Pancreas (tissue), 10 donors: ENCODE measurements around the gene MAFF. TPM values are rescaled to one million over a fixed set of nuclear protein-coding genes. Genes with fewer than 3 reads are reported as not detected.

Experiments used
- ATAC-seq, 4 donors: fragments of 200-7000 bp; cut with Tn5 transposase; one replicate each; pipeline versions ENCODE4 v1.8.0 to v1.9.1; 2020; ENCODE audit warnings: mild to moderate bottlenecking in 4 of 4, moderate library complexity in 4 of 4
- DNase-seq, 6 donors: peaks; one replicate each; pipeline ENCODE4 v3.0.0-alpha.2; 2020
- FAIRE-seq: peaks from 2 replicates; lab custom pipeline; 2012; peaks lifted over from hg19 to GRCh38; lab: Jason Lieb, UNC
- H3K27ac ChIP-seq, 4 donors: fragments of 200-600 bp; sonication (generic); 1 replicate in 3 of 4; 2 replicates in 1 of 4; pipeline versions ENCODE4 v1.5.0 to v1.8.0; 2020
- H3K27me3 ChIP-seq, 4 donors: fragments of 200-600 bp; one replicate each; pipeline ENCODE4 v1.8.0; 2021
- H3K36me3 ChIP-seq, 3 donors: fragments of 200-600 bp; sonication (generic) in 1 of 3; one replicate each; pipeline versions ENCODE4 v1.5.0 to v1.8.0; 2020 to 2021
- H3K4me1 ChIP-seq, 3 donors: fragments of 200-600 bp; one replicate each; pipeline ENCODE4 v1.8.0; 2021
- H3K4me3 ChIP-seq, 4 donors: fragments of 200-600 bp; sonication (generic) in 2 of 4; one replicate each; pipeline versions ENCODE4 v1.5.0 to v1.8.0; 2020 to 2021
- H3K9me3 ChIP-seq, 4 donors: fragments of 200-600 bp; one replicate each; pipeline ENCODE4 v1.8.0; 2021
- WGBS, 2 donors: extraction: QIAGEN DNeasy Blood & Tissue Kit; methylation state at CpG; one replicate each; pipeline ENCODE4 v1.1.7; 2013; 5-methylcytosine and 5-hydroxymethylcytosine counted together
- intact Hi-C, 3 donors: fragments of 100-400 bp; cut with DNase I; formaldehyde crosslinking; loops; one replicate each; pipeline versions ENCODE4 v1.11.1 to v1.14.2; 2022
- polyA plus RNA-seq, 2 donors: library from polyadenylated mRNA; stranded (reverse); fragments of 200-250 nt; gene quantifications; one replicate each; pipeline ENCODE4 v1.2.3, GENCODE V29; 2013
- total RNA-seq, 6 donors: library from RNA; stranded (reverse); fragmentation: NEBNext Ultra II Directional in 4 of 6; extraction: Animal tissue kit (Norgen Biotek cat#: 25700) in 4 of 6; gene quantifications; one replicate each; pipeline versions ENCODE4 v1.2.1 to v1.2.4, GENCODE V29; 2021 to 2023
- TF ChIP-seq, protein P1 (sequence below), 4 donors: fragments of 200-600 bp; sonication (generic) in 3 of 4; IDR thresholded peaks; one replicate each; pipeline versions ENCODE4 v1.5.0 to v1.8.0; 2021; ENCODE audit warnings: antibody characterized with exemption in 4 of 4
- donor health status: healthy with polysubstance abuse.
- donor health status: DM: no; HTN: no; CAD: no; lungs with moderate emphysema.
- donor health status: DM: no; HTN: no; CAD: no.
- donor health status: control.
- donor health status: control.
- donor health status: Bipolar disorder and iron deficiency.
- donor health status: DM: yes; HTN: yes; CAD: no.
- donor health status: DM: no; HTN: no; CAD: no.
- donor health status: DM: no; HTN: no; CAD: no.
- donor health status: DM: yes; HTN: yes; CAD: no.

Gene MAFF
- total and polyA plus RNA-seq, 8 donors, result 3.4 to 16.7 (median 7.7) TPM

DNA sequence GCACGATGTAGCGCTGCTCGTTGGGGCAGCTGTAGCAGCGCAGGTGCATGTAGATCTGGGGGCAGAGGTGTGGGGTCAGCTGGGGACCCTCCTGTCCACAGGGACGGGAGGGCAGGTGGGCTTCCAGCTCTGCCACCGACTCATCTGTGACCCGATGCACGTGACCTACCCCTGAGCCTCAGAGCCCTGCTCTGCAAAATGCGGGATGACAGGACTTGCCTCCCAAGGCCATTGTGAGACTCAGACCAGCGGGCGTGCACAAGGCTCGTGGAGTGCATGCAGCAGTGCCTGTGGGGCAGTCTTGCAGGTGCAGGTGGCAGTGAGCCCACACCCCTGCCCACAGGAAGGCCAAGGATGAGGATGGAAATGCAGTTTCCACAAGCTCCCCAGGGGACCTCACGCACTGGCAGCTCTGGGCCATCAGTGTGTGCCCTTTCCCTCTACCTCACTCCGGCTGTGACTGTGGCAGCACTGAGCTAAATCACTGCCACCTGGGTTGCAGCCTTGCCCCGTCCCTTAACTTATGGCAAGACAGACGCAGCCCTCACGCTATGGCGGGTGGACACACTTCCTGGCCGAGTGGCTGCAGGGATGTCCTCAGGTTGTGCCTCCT lies 44.4 kb downstream of the MAFF start:
- Histone ChIP-seq H3K4me3 (no peak overlapping the region), H3K9me3 (no peaks in the 10 kb centered on the region), H3K27me3 (no peaks in the 10 kb centered on the region), H3K36me3 (peaks cover 0 to 23% (median 0%) of the 10 kb centered on the region in 3 donors), H3K4me1 (no peaks in the 10 kb centered on the region), H3K27ac (no peak overlapping the region)
- DNase-seq (no peak), ATAC-seq (no peak), FAIRE-seq (no peak)
- intact Hi-C loops, result no loop called here
- TF ChIP-seq, protein P1, sequence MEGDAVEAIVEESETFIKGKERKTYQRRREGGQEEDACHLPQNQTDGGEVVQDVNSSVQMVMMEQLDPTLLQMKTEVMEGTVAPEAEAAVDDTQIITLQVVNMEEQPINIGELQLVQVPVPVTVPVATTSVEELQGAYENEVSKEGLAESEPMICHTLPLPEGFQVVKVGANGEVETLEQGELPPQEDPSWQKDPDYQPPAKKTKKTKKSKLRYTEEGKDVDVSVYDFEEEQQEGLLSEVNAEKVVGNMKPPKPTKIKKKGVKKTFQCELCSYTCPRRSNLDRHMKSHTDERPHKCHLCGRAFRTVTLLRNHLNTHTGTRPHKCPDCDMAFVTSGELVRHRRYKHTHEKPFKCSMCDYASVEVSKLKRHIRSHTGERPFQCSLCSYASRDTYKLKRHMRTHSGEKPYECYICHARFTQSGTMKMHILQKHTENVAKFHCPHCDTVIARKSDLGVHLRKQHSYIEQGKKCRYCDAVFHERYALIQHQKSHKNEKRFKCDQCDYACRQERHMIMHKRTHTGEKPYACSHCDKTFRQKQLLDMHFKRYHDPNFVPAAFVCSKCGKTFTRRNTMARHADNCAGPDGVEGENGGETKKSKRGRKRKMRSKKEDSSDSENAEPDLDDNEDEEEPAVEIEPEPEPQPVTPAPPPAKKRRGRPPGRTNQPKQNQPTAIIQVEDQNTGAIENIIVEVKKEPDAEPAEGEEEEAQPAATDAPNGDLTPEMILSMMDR (IDR thresholded peaks at IDR 0.05), result no peak
- 86 to 90% methylated on average over 19 of the region's 19 CpGs for WGBS, 2 donors

GRCh38 chr22:38246692-38247091 lies 44.9 kb downstream of the MAFF start:
- H3K36me3 ChIP-seq, result peaks cover 0 to 23% (median 0%) of the 10 kb centered on the region in 3 donors
- 77 to 79% methylated on average over 5 of the region's 5 CpGs for WGBS, 2 donors

DNA sequence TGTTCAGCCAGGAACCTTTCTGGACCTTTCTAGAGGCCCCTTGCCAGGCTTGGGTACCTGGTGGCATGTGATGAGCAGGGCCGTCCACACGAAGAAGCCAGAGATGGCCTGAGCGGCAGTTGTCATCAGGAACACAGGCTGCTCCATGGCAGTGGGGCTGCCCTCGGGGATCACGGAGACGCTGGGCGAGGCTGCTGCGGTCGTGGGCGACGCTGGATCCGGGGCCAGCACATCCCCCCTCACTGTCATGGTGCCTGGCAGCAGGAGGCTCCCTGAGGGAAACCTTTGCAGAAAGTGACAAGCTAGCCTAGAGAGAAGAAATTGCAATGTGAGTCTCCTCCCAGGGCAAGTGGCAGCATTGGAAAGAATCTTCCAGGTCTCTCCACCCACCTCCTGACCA lies 45.9 kb downstream of the MAFF start:
- intact Hi-C loops, result no loop called here
- DNase-seq (no peak), ATAC-seq (no peak), FAIRE-seq (no peak)
- no peaks in the 10 kb centered on the region for H3K27me3 ChIP-seq
- TF ChIP-seq, protein P1 (IDR thresholded peaks at IDR 0.05), result no peak
- H3K27ac ChIP-seq, result no peak overlapping the region
- peaks cover 0 to 23% (median 0%) of the 10 kb centered on the region in 3 donors for H3K36me3 ChIP-seq
- H3K4me3 ChIP-seq, result no peak overlapping the region
- H3K9me3 ChIP-seq, result no peaks in the 10 kb centered on the region
- 95 to 98% methylated on average over 12 of the region's 12 CpGs for WGBS, 2 donors
- no peaks in the 10 kb centered on the region for H3K4me1 ChIP-seq

More at GRCh38 chr22:38246692-38247091, 44.9 kb downstream of the MAFF start:
- TF ChIP-seq, protein P1 (IDR thresholded peaks at IDR 0.05), result no peak
- FAIRE-seq (no peak), DNase-seq (no peak), ATAC-seq (peak in 1 of 4 donors; percentile 14)
- intact Hi-C loops, result no loop called here
- Histone ChIP-seq H3K4me3 (no peak overlapping the region), H3K27me3 (no peaks in the 10 kb centered on the region), H3K27ac (no peak overlapping the region), H3K9me3 (no peaks in the 10 kb centered on the region), H3K4me1 (no peaks in the 10 kb centered on the region)

DNA sequence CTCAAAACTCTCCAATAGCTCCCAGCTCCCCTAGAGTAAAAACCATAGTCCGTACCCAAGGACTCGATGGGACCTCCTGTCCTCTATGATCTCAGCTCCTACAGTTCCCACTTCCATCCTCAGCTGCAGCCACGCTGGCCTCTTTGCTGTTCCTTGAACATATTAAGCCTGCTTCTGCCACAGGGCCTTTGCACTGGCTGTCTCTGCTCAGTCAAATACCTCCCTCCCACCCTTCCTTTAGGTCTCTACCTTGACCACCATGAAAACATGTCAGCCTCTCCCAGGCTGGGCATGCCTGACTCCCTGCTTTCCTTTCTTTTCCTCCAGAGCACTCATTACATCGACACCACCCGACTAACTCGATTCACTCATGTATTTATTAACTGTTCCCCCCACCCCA lies 46.5 kb downstream of the MAFF start:
- DNase-seq (no peak), FAIRE-seq (no peak), ATAC-seq (no peak)
- Histone ChIP-seq H3K36me3 (peaks cover 0 to 23% (median 0%) of the 10 kb centered on the region in 3 donors), H3K27ac (no peak overlapping the region), H3K9me3 (no peaks in the 10 kb centered on the region), H3K4me1 (no peaks in the 10 kb centered on the region), H3K27me3 (no peaks in the 10 kb centered on the region), H3K4me3 (no peak overlapping the region)
- WGBS, 2 donors, result 96 to 98% methylated on average over 6 of the region's 6 CpGs
- intact Hi-C loops, result no loop called here
- TF ChIP-seq, protein P1 (IDR thresholded peaks at IDR 0.05), result no peak

- Histone ChIP-seq H3K36me3 (peaks cover 0 to 21% (median 0%) of the 10 kb centered on the region in 3 donors), H3K9me3 (no peaks in the 10 kb centered on the region)
These were observed 47.5 kb downstream of the MAFF start for GRCh38 chr22:38249301-38249700.

More at GRCh38 chr22:38249301-38249700, 47.5 kb downstream of the MAFF start:
- ATAC-seq, result no peak
- WGBS, 2 donors, result 95 to 97% methylated on average over 3 of the region's 3 CpGs
- TF ChIP-seq, protein P1 (IDR thresholded peaks at IDR 0.05), result no peak
- Histone ChIP-seq H3K27ac (no peak overlapping the region), H3K4me1 (no peaks in the 10 kb centered on the region), H3K4me3 (no peak overlapping the region), H3K27me3 (no peaks in the 10 kb centered on the region)
- no peak for FAIRE-seq
- intact Hi-C loops, result no loop called here
- no peak for DNase-seq
